GM12865 (cell line): ENCODE data around the gene S100A4.
"Not testable (repeated sequence)": the region's sequence is repeated elsewhere in the genome, so short reads cannot be mapped to it uniquely, and the experiment has no call there.

Source experiments
- DNase-seq: peaks from one replicate; pipeline ENCODE4 v3.0.0; 2010; ENCODE audit warnings: low read depth
- H3K4me3 ChIP-seq: 2 replicates; pipeline ENCODE4 v1.5.1; 2011; ENCODE audit warnings: mild to moderate bottlenecking, low read depth, low read length, control low read depth
- CTCF ChIP-seq: IDR thresholded peaks from 2 replicates; pipeline ENCODE4 v1.5.1; 2011; ENCODE audit warnings: low read length, control low read depth, low read depth, inconsistent platforms; ENCODE audit not compliant: insufficient read depth; ENCODE audit errors: missing control alignments

The S100A4 gene

GRCh38 chr1:153520818-153521476 is 24.7 kb downstream of the S100A4 start:
- DNase-seq = no peak
- H3K4me3 ChIP-seq = no peak overlapping the region
- TF ChIP-seq CTCF = no peak

GRCh38 chr1:153520137-153520691 is 25.4 kb downstream of the S100A4 start:
- not testable (repeated sequence) for DNase-seq, H3K4me3 ChIP-seq

GRCh38 chr1:153519242-153519641 is 26.4 kb downstream of the S100A4 start:
- no peak overlapping the region for H3K4me3 ChIP-seq

GRCh38 chr1:153515504-153516394 is 29.9 kb downstream of the S100A4 start:
- H3K4me3 ChIP-seq = no peak overlapping the region
- no peak for DNase-seq
- no peak for TF ChIP-seq CTCF

More at GRCh38 chr1:153519242-153519641, 26.4 kb downstream of the S100A4 start:
- DNase-seq = no peak
- no peak for TF ChIP-seq CTCF

- no peak for TF ChIP-seq CTCF
- no peak for DNase-seq
- no peak overlapping the region for H3K4me3 ChIP-seq
These were observed 31.9 kb downstream of the S100A4 start for GRCh38 chr1:153513666-153514065.

- no peak for DNase-seq
These were observed 32.6 kb downstream of the S100A4 start for GRCh38 chr1:153513023-153513422.

More at GRCh38 chr1:153513023-153513422, 32.6 kb downstream of the S100A4 start:
- TF ChIP-seq CTCF = no peak
- no peak overlapping the region for H3K4me3 ChIP-seq
